ENCODE data around the gene MORN5. TPM values are rescaled to one million over a fixed set of nuclear protein-coding genes. Genes with fewer than 3 reads are reported as not detected.

MORN5 gene
- total RNA-seq, 1 donor from 2014 or later, result 23.1 TPM

DNA sequence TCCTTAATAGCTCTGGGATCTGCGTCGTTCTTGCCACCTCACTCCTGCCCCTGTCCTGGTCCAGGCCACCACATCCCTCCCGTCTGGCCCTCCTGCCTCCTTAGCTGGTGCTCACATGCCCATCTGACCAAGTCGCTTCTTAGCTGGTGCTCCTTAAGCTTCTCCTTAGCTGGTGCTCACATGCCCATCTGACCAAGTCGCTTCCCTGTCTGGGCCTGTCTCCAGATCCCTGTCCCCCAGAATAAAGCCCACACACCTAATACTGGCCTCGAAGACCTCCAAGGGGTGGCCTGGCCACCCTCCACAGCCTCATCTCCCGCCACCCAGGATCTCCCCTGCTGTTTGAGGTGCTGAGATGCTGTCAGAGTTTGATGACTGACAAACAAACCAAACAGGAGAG, 35.2 kb upstream of the MORN5 start:
- DNase-seq (ENCODE audit: low spot score), result no peak

DNA sequence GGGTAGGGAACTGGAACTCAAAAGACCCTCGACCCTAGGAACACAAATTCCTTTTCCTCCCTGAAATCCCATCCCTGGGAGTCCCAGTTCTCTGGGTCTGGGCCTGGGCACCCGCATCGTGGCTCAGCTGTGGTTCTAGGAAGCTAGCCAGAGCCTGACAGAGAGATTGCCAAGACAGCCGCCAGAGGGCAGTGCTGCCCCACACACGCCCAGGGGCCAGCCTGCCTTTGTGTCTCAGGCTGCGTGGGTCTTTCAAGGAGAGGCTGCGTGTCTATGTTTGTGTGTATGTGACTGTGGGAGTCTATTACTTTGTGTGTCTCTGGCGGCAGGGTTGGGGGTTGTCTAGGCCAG, 34.6 kb upstream of the MORN5 start:
- DNase-seq (ENCODE audit: low spot score), result peak; percentile 74

DNA sequence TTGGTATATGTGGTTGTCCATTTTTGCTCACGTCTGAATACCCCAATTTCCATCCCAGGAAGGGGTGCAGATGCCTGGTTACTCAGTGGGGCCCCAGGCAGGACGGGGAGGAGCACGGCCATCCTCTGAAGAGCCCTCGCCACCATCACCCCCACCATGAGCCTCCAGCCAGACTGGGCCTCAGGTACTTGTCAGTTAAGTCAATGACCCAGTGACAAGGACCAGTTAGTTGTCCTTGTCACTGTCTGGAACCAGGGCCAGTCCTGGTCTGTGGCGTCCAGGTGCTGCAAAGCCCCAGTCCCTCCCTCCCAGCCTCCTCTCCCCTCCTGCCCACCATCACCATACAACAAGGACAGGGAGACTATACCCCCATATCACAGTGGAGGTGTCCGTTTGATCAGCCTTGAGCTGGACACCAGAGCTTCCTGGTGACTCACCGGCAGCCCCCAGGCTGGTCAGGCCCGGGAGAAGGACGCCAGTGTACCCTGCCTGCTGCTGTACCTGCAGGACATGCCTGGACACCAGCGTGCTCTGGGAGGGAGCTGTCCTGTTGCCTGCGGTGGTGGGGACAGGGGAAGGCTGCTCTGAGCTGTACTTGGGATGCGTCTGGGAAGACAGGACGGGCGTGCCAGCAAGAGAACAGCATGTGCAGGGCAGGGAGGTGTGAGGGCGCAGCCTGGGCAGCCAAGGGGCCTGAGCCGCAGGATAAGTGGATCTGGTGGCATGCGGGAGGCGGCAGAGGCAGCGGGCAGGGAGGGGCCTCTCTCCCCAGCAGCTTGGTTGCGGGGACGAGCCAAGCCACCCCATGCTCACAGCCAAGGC, 34.0 kb upstream of the MORN5 start:
- no peak for DNase-seq (ENCODE audit: low spot score)

DNA sequence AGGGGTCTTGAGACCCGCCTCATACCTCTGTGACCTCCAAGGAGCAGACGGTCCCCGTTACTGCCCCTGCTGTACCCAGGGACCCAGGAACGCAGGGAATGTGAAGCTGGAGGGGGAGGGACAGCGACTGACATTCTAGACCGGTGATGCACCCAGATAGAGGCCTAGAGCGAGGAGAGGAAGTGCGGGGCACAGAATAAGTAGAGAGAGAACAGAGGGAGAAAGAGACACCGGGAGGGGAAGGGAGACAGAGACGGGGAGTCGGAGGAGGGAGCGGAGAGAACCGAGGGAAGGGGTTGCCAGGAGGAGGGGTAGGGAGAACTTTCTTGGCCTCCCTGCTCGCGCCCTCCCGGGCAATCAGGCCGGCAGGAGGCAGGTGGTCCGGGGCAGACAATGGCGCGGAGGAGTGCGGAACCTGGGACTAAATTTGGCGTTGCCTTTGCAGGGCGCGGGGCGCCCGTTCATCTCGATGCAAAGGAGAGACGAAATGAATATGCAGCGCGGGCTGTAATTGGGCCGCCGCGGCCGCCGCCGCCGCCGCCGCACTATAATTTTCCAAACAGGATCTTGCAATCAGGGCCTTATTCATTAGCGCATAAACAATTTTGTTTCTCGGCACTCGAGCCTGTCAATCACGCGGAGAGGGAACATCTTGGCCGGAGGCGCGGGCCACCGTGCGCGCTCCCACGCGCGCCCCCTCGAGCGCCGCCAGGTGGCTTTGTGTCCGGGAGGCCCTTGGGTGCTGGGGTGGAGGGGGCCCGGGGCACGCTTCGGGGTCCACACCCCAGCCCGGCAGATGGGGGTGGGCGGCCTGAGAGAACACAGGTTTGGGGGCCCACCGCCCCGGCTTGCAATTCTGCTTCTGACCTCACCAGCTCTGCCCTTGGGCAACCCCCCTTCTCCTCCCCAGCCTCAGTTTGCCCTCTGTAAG, 33.1 kb upstream of the MORN5 start:
- DNase-seq (ENCODE audit: low spot score), result peak; percentile 29

DNA sequence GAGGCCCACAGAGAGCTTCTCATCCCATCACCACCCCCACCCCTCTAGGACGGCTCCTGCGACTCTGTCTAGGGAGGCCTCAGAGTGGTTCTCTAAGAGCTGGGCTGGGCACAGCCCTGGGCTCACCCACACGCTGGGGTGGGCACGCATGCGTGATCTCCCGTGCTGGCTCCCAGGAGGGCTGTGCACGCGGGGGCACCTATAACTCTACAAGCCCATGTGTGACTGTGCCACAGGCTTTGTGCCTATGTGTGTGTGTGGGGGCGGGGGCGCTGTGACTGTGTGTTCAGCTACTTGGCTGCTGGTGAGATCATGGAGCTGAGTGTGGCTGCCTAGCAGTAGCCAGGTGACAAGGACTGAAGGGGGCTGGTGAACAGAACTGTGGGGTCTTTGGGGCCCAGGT, 32.3 kb upstream of the MORN5 start:
- DNase-seq (ENCODE audit: low spot score), result no peak

DNA sequence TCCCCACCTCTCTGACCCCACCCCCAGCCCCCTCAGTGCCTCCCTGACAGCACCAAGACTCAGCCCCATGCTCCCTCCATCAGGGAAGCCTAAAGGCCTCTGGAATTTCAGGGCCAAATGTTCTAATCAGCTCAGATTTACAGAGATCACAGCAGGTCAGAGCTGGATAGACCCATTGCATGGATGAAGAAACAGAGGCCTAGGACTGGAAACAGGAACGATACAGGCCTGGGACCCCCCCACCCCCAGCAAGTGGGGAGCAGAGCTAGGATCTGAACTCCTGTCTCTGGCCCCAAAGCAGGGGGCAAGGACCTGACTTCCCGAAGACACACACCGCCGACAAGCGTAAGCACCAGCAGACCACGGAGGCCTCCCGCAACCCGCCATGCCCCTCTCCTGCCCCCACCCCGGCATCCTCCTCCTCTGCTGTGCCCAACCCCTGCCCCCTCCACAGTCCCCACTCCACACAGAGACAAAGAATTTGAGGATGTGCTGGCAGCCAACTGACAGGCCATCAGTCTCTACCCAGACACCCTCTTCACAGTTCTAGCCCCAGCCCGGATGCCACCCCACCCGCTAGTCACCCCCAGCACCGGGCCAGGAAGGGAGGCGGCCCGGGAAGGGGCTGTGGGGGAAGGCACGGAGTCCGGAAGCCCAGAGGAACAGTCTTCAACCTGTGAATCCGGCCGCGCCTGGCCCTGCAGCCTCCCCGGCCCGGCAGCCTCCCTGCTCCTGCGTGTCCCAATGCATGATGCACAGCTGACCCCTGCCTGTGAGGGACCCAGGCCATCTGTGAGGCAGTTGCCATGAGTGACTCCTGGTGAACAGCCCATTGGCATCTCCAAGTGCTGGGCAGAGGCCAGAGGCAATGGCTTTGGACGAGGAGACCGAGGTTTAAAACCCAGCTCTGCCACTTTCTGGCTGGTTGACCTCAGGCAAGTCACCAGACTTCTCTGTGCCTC, 31.4 kb upstream of the MORN5 start:
- no peak for DNase-seq (ENCODE audit: low spot score)

DNA sequence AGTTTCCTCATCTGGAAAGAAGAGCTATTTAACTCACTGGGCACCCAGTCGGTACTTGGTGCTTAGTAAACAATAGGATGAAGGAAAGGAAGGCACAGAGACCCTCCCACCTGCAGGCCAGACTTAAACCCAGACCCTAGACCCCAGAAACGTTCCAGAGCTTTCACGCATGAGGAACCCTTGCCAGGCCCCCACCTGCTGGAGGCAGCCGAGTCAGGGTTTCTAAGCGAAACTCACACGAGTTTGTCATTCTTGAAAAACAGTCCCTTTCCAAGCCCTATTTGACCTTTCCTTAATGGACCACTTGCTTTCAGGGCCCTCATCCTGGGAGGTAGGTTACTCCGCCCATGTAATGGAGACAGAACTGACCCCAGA, 30.8 kb upstream of the MORN5 start:
- DNase-seq (ENCODE audit: low spot score), result no peak

DNA sequence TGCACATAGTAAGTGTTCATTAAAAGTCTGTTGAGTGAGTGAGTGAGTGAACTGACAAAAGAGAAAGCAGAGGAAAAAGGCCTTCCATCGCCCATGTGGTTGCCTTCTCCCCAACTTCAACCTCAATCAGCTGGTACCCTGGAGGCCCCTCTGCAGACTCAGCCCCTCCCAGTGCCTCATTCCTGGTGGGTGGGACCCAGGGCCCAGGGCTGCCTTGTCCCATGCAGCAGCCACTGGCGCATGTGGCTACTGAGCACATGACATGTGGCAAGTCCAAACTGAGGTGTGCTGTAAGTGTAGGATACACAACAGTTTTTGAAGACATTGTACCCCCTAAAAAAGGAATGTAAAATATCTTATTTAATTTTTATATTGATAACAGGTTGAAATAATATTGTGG, 29.7 kb upstream of the MORN5 start:
- no peak for DNase-seq (ENCODE audit: low spot score)

DNA sequence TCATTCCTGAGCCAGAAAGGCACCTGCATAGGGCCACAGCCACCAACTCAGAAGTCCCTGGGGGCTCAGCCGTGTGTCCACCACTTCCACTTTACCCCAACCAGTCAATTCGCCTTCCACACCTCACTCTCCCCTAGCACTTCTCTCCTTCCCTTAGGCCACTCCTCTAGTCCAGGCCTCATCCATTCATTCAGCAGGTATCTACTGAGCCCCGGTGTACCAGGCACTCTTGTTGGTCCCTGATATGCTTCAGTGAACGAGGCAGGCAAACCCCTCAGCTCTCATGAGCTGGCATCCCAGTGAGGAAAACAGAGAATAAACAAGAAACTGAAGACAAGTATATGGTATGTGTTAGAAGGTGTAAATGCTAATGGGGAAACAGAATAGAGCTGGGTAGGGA, 28.9 kb upstream of the MORN5 start:
- no peak for DNase-seq (ENCODE audit: low spot score)

DNA sequence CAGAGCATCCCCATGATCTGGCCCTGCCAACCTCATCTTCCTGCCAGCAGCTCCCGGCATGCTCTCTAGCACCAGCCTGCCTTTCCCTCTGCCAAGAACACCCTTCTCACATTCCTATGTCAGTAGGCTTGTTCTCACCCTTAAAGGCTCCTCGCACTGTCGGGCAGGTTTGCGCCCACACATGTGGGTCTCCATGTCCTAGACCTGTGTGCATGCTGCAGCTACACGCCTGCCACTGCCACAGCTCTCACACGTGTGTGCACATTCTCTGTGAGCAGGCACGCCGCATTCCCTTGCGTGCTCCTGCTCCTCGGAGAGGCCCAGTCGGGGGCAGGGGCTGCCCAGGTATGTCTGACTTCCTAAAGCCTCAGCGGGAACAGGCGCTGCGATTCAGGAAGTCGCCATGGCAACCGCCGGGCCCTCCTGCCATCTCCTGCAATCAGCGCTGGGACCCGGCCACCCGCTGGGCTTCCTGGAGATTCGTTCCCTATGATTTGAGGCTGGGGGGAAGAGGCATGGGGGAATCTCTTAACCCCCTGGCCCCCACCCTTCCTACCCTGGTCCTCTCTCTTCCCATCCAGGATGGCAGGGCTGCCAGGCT, 28.2 kb upstream of the MORN5 start:
- peak; percentile 19 for DNase-seq (ENCODE audit: low spot score)

DNA sequence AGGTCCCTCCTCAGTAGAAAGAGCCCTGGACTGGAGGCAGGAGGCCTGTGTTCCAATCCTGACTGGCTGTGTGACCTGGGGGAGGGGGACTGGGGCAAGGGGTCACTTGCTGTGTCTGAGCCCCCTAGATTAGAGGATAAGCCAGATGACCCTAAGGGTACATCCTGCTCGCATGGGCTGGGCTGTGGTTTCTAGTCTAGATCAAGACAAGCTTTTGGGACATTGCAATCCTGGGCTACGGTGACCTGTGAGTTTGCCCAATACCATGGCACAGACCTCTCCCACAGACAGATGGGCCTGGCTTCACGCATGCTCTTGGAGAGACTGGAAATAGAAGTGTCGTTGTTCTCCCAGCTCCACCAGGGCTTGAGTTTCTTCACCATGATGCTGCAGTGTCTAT, 27.2 kb upstream of the MORN5 start:
- DNase-seq (ENCODE audit: low spot score), result no peak

DNA sequence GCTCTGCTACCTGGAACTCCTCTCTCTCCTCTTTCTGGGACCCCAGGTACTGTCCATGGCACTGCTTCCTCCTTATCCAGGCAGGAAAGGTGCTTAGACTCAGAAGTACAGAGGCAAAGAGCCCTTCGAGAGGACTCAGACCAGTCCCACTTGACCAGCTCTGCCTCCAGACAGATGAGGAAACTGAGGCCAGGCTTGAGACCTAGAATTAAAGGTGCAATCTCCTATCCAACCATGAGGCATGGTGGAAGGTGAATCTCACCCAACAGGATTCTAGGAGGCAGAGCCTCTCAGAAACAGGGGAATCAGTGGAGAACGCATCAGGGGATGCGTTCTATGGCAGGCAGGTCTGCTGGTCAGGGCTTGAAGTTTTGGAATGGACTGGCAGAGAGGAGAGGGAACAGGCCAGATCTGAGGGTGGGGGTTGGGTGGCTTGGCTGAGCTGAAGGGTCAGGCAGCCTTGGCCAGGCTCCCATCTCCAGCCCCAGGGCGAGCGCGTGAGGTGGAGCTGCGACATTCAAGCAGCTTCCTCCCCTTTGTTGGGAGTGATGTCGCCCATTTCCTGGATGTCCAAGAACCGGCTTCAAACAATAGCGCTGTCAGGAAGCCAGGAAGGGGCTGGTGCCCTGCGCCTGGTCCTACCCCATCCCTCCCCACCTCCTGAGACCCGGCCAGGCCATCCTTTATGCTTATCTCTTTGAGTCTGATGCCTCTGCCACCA, 26.3 kb upstream of the MORN5 start:
- no peak for DNase-seq (ENCODE audit: low spot score)

DNA sequence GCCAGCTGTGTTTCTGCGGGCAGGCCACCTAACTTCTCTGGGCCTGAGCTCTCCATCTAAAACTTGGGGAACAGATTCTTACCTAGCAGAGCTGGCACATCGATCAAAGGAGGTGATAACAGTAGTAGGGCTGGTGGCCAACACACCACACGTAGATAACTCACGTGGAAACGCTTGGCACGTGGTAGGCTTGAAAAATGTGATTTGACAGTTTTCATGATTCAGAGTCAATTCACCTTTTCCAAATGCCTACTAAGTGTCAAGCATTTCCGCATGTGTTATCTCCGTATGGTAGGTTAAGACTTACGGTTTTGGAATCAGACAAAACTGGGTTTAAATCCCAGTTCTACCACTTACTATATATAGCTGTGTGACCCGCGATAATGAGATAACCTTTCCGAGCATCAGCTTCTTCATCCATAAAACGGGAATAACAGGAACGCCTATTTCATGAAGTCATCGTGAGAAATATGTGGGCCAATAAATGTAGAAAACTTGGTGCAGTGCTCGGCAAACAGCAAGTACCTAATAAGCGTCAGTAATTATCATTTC, 25.6 kb upstream of the MORN5 start:
- DNase-seq (ENCODE audit: low spot score), result no peak

DNA sequence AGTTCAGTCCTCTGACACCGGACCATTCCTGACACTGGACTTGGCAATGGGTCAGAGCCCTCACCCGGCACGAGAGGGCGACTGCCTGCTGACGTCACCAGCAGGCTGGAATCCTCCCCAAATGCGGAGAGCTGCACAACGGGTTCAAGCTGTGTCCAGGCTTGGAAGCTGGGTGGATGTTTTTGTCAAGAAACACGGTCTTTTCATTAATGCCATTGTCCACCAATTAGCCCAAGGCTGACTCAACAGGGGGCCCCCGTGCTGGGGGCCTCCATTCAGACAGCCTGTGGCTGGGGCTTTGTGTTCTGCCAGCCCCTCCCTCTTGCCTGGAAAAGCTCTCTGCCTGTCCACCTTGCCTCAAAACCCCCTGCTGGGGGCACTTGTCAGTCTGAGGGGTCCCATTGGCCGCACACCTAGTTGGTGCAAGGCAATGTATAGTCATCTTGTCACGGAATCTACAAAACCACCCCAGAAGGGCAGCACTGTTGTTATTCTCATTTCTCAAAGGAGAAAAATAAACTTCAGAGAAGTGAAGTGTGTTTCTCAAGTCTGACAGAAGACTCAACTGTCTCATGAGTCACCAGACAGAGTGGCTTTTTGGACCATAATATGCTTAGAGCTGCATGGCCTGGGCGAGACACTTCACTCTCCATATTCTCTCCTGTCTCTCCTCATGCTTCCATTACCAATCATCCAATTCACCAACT, 24.7 kb upstream of the MORN5 start:
- DNase-seq (ENCODE audit: low spot score), result no peak

DNA sequence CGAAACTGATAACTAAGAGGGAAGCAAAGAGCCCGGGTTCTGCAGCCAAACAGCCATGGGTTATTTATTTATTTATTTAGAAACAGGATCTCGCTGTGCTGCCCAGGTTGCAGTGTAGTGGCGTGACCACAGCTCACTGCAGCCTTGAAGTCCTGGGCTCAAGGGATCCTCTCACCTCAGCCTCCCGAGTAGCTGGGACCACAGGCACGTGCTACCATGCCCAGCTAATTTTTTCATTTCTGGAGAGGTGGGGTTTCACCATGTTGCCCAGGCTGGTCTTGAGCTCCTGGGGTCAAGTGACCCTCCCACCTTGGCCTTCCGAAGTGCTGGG, 24.2 kb upstream of the MORN5 start:
- DNase-seq (ENCODE audit: low spot score), result no peak

DNA sequence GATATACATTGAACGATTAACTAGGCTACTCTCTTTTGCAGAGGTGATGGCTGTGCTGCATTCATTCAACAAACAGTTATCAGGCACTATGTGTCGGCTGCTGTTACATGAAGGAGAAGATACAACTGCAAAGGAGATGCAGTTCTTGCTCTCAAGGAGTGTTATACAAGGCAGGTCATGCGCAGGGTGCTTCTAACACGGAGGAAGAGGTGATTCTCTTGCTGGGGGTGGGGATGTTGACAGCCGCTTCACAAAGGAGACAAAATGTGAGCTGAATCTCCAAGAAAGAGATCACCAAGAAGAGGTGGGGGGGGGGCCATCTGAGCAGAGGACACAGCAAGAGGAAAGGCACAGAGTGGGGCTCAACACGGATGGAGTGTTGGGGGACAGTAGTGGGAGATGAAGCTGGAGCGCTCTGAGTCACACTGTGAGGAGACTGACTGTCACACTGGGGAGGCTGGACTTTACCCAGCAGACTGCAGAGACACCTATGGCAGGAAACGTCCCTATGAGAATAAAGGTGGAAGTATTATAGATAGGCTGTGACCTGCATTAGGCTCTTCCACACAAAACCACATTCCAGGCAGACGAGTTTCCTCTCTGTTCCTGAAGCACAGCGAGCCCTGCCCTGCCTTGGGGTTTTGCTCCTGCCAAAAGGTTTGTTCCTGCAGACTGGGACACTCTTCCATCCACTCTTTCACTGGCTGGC, 21.0 kb upstream of the MORN5 start:
- no peak for DNase-seq (ENCODE audit: low spot score)

DNA sequence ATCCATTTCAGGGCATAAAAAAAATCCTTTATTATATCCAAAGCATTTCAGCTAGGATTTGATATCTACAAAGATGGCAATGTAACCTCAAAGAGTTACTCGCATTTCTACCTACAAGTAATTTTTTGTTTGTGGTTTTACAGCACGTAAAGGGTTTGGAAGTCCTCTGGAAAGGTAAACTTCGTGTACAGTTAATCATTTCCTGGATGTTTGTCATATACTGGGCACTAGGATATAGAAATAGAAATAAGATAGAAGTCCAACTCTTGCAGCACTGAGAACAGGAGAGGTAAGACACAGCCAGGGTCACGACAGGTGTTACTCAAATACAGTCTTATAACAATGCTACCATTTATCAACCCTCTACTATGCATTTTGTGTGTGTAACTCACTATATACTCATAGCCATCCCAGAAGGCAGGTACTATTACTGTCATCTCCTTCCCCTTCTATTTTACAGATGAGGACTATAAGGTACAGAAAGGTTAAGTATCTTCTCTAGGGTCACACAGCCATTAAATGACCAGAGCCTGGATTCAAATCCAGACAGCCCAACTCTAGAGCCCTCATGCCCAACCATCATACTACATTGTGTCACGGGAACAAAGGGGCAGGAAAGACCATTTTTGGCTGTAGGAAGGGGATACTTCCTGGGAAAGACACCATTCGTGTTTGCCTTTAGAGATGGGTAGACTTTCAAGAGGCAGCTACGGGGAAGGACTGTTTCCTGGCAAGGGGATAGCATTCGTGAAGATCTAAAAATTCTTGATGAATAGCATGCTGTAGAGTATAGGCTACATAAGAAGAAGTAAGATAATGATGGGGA, 19.1 kb upstream of the MORN5 start:
- no peak for DNase-seq (ENCODE audit: low spot score)

DNA sequence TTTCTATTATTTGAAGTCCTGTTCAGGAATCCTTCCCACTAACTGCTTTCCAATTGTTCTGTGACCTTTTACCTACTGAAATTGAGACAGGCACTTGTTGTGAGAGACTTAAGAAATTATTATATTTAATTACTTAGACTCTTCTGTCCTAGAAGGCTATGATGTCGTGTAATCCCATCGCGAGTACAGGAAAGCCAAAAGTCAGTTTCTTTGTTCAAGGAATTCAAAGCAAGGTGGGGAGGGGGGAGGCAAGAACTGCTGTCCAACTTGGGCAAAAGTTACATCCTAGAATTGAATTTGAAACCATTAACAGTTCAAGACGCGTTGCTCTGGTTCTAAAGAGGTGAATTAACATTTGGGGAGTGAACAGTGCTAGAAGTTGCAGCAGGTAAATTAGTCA, 18.0 kb upstream of the MORN5 start:
- DNase-seq (ENCODE audit: low spot score), result no peak
